Right lobe of liver (tissue), 6 donors: ENCODE results near the gene NFIA. TPM values are rescaled to one million over a fixed set of nuclear protein-coding genes. Genes with fewer than 3 reads are reported as not detected.

Source experiments
- ATAC-seq, 4 donors: fragments of 200-7000 bp; cut with Tn5 transposase; one replicate each; pipeline ENCODE4 v1.9.1; 2020; ENCODE audit warnings: mild to moderate bottlenecking in 4 of 4, moderate library complexity in 4 of 4
- DNase-seq, 3 donors: peaks; one replicate each; pipeline ENCODE4 v3.0.0-alpha.2; 2020
- H3K27ac ChIP-seq, 3 donors: fragments of 200-600 bp; one replicate each; pipeline ENCODE4 v1.8.0; 2022
- H3K27me3 ChIP-seq, 2 donors: fragments of 200-600 bp; one replicate each; pipeline ENCODE4 v1.8.0; 2022
- H3K36me3 ChIP-seq, 4 donors: fragments of 200-600 bp; sonication (generic) in 1 of 4; one replicate each; pipeline versions ENCODE4 v1.5.1 to v1.8.0; 2017 to 2022; ENCODE audit warnings: control low read depth in 1 of 4
- H3K4me1 ChIP-seq, 4 donors: fragments of 200-600 bp; sonication (generic) in 1 of 4; one replicate each; pipeline versions ENCODE4 v1.5.1 to v1.8.0; 2017 to 2022; ENCODE audit warnings: control low read depth in 1 of 4
- H3K4me3 ChIP-seq, 3 donors: fragments of 200-600 bp; one replicate each; pipeline ENCODE4 v1.8.0; 2022
- H3K9me3 ChIP-seq, 4 donors: fragments of 200-600 bp; sonication (generic) in 1 of 4; one replicate each; pipeline versions ENCODE4 v1.5.1 to v1.8.0; 2017 to 2022; ENCODE audit warnings: control low read depth in 1 of 4
- POLR2A ChIP-seq: fragments of 450-650 bp; IDR thresholded peaks from one replicate; pipeline ENCODE4 v1.6.1; 2017; ENCODE audit warnings: antibody characterized with exemption, mild to moderate bottlenecking
- WGBS: methylation state at CpG from one replicate; pipeline ENCODE4 v1.1.6; 2018; ENCODE audit warnings: low coverage, low lambda C conversion rate; ENCODE audit not compliant: insufficient coverage; ENCODE audit errors: missing lambda C conversion rate; 5-methylcytosine and 5-hydroxymethylcytosine counted together
- intact Hi-C, 2 donors: fragments of 100-400 bp; cut with DNase I; formaldehyde crosslinking; loops; one replicate each; pipeline versions ENCODE4 v1.11.2 to v1.14.1; 2022
- total RNA-seq, 6 experiments: library from RNA; depleted of rRNA in 2 of 6; stranded (reverse); fragments of >200 nt in 2 of 6; fragmentation: NEBNext Ultra II Directional in 3 of 6; extraction: Animal tissue kit (Norgen Biotek cat#: 25700) in 3 of 6; gene quantifications; one replicate each; pipeline versions ENCODE4 v1.1.0 to v1.2.4, GENCODE V29; 2016 to 2023
- TF ChIP-seq, protein P1 (sequence below), 4 donors: fragments of 200-600 bp in 3 of 4; fragments of 450-650 bp in 1 of 4; IDR thresholded peaks; one replicate each; pipeline versions ENCODE4 v1.5.1 to v1.8.0; 2016 to 2022; ENCODE audit warnings: antibody characterized with exemption in 4 of 4, mild to moderate bottlenecking in 2 of 4
- donor health status: DM: no; HTN: yes; CAD: no.
- donor health status: DM: no; HTN: no; CAD: no.
- donor health status: DM: no; HTN: no; CAD: no.
- donor health status: DM: no; HTN: yes; CAD: no.
- donor health status: DM: no; HTN: yes; CAD: no.

Gene NFIA
- total RNA-seq, 6 experiments from 2014 or later = 36.7 to 97.2 (median 57.9) TPM

DNA sequence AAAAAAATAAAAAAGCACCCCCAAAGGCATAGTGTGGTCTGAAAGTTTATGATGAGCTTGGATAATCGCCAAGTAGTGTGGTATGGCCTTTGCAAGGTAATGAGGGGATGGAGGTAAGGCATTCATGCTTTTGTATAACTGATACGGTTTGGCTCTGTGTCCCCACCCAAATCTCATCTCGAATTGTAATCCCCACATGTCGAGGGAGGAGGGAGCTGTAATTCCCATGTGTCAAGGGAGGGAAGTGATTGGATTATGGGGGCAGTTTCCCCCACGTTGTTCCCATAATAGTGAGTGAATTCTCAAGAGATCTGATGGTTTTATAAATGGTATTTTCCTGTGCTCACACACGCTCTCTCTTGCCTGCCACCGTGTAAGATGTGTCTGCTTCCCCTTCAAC, 215.5 kb downstream of the NFIA start:
- Histone ChIP-seq H3K4me3 (no peak overlapping the region), H3K27me3 (no peaks in the 10 kb centered on the region), H3K36me3 (no peaks in the 10 kb centered on the region), H3K27ac (no peak overlapping the region), H3K9me3 (no peaks in the 10 kb centered on the region), H3K4me1 (peaks cover 0 to 35% (median 9%) of the 10 kb centered on the region in 4 donors)
- no peak for DNase-seq
- WGBS = 90% methylated on average over 4 of the region's 7 CpGs
- TF ChIP-seq, protein P1, sequence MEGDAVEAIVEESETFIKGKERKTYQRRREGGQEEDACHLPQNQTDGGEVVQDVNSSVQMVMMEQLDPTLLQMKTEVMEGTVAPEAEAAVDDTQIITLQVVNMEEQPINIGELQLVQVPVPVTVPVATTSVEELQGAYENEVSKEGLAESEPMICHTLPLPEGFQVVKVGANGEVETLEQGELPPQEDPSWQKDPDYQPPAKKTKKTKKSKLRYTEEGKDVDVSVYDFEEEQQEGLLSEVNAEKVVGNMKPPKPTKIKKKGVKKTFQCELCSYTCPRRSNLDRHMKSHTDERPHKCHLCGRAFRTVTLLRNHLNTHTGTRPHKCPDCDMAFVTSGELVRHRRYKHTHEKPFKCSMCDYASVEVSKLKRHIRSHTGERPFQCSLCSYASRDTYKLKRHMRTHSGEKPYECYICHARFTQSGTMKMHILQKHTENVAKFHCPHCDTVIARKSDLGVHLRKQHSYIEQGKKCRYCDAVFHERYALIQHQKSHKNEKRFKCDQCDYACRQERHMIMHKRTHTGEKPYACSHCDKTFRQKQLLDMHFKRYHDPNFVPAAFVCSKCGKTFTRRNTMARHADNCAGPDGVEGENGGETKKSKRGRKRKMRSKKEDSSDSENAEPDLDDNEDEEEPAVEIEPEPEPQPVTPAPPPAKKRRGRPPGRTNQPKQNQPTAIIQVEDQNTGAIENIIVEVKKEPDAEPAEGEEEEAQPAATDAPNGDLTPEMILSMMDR (IDR thresholded peaks at IDR 0.05) = no peak
- no peak for TF ChIP-seq POLR2A
- intact Hi-C loops = no loop called here
- no peak for ATAC-seq

DNA sequence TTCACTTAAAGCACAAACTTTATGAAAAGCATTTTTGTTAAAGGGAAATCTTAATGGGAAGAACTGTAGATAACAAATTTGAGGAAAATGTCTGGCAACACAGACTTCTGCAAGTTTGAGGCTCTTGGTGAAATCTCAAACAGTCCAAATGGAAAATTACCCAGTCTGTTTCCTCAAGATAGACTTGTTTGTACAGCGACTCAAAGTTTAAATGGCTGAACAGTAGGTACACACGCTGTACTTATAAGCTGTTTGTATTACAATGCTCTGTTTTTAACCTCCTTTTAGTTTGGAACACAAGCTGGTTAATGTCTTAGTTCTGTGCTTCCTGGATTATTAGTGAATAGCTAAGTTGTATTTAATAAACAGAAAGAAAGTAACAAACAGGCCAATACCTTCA, 217.1 kb downstream of the NFIA start:
- Histone ChIP-seq H3K27ac (peak overlapping the region in 2 of 3 donors; percentile 0 to 28), H3K27me3 (no peaks in the 10 kb centered on the region), H3K4me3 (no peak overlapping the region), H3K36me3 (no peaks in the 10 kb centered on the region), H3K9me3 (no peaks in the 10 kb centered on the region), H3K4me1 (peaks cover 0 to 35% (median 9%) of the 10 kb centered on the region in 4 donors)
- 11% methylated on average over 2 of the region's 2 CpGs for WGBS
- DNase-seq (no peak), ATAC-seq (peak; percentile 51 to 70 (median 58))
- TF ChIP-seq, protein P1 (IDR thresholded peaks at IDR 0.05) = no peak
- no peak for TF ChIP-seq POLR2A
- intact Hi-C loops = no loop called here

DNA sequence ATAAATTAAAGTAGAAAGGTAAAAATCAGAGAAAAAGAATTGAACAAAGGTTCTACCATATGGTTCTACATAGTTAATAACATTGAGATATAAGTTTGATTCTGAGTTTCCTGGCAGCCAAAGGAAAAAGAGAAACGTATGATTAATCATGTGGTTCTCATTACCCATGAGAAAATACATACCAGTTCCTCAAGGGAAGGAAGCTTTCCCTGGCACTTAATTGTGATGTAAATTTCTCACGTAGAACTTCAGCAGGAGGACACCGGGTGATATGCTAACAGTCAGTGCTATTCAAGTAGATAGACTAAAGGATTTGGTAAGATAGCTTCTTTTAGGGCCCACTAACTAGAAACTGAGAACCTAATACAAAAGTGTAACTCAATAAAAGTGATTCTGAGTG, 218.5 kb downstream of the NFIA start:
- 75% methylated on average over 3 of the region's 3 CpGs for WGBS
- H3K4me3 ChIP-seq = no peak overlapping the region
- no peaks in the 10 kb centered on the region for H3K9me3 ChIP-seq
- TF ChIP-seq POLR2A = no peak
- TF ChIP-seq, protein P1 (IDR thresholded peaks at IDR 0.05) = no peak
- no peaks in the 10 kb centered on the region for H3K27me3 ChIP-seq
- no peak for DNase-seq
- H3K4me1 ChIP-seq = peaks cover 0 to 35% (median 9%) of the 10 kb centered on the region in 4 donors
- H3K27ac ChIP-seq = peak overlapping the region in 1 of 3 donors; percentile 29
- intact Hi-C loops = no loop called here
- ATAC-seq = no peak
- H3K36me3 ChIP-seq = no peaks in the 10 kb centered on the region

DNA sequence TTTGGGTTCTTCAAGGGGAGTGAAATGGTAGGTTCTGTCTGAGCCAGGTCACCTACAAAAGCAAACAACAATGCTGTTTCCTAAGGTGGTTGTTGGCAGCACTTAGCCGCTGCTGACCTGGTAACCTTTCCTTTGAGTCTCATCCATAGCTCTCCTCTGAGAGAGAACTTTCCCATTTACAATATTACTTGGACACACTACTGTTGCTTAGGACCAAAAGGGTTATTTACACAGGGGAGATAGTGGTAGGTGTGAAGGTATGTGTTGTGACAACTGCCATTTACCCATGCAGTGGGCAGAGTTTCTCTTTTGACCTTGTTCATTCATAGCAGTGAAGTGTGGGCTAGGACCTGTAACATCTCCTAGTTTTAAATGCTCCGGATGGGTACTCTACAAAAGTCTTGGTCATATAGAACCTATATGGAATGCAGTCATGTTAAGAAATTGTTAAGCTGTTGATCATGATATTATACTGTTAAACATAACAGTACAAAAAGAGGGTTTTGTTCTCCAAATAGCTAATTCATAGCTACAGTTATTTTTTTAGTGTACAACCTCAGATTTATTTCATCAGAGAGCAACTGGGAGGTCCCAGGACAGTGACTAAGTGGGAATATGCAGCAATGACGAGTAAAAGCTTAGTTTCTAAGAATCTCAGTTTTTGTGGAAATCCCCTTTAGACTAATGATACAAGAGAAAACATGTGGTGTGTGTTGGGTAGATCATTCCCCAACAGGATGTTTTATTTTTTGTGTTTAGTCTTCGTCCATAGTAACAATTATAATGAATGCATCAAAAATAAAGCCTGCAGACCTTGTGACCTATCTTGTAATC, 219.7 kb downstream of the NFIA start:
- ATAC-seq = peak; percentile 84 to 94 (median 92)
- Histone ChIP-seq H3K4me3 (no peak overlapping the region), H3K27ac (peak overlapping the region; percentile 29 to 39 (median 36)), H3K36me3 (no peaks in the 10 kb centered on the region), H3K27me3 (no peaks in the 10 kb centered on the region), H3K4me1 (peaks cover 0 to 35% (median 9%) of the 10 kb centered on the region in 4 donors), H3K9me3 (no peaks in the 10 kb centered on the region)
- DNase-seq = peak in 1 of 3 donors; percentile 57
- no peak for TF ChIP-seq POLR2A
- TF ChIP-seq, protein P1 (IDR thresholded peaks at IDR 0.05) = no peak
- intact Hi-C loops = no loop called here
- WGBS = 44% methylated on average over 3 of the region's 4 CpGs
